ENCODE measurements around the gene FKBP1A. TPM values are rescaled to one million over a fixed set of nuclear protein-coding genes. Genes with fewer than 3 reads are reported as not detected.

The FKBP1A gene
- 119 and 123 TPM in 2 replicates for total RNA-seq

GRCh38 chr20:1392693-1393506 is at the start of gene FKBP1A:
Gene FKBP1A (minus strand): TSS chr20:1393054. CDS start chr20:1392998, 56 bp downstream.

GRCh38 chr20:1328680-1329330 is 64.0 kb downstream of the FKBP1A start, which contains the start of gene SDCBP2:
Gene SDCBP2 (minus strand): TSS chr20:1329139. CDS start chr20:1320416, 8,723 bp downstream.

Other genes starting within 250 kb of the FKBP1A start
- not detected in 2 replicates for gene TMEM74B, start 208.1 kb downstream of the FKBP1A start, total RNA-seq
- gene C20orf202, start 189.6 kb downstream of the FKBP1A start, total RNA-seq: not detected in 2 replicates
- under 0.01 TPM in 1 of 2 replicates, not detected in the other for gene RAD21L1, start 167.0 kb downstream of the FKBP1A start, total RNA-seq
- gene SNPH, start 126.8 kb downstream of the FKBP1A start, total RNA-seq: 6.7 and 9.6 TPM in 2 replicates
- 1.4 and 1.9 TPM in 2 replicates for gene SDCBP2, start 63.9 kb downstream of the FKBP1A start, total RNA-seq
- gene NSFL1C, start 73.8 kb upstream of the FKBP1A start, total RNA-seq: 15.6 and 16.7 TPM in 2 replicates
- not detected in 2 replicates for gene SIRPB2, start 98.4 kb upstream of the FKBP1A start, total RNA-seq
- gene SIRPD, start 164.7 kb upstream of the FKBP1A start, total RNA-seq: not detected in 2 replicates
- gene SIRPB1, start 227.0 kb upstream of the FKBP1A start, total RNA-seq: 0.17 and 0.79 TPM in 2 replicates

Data from bronchial smooth muscle cell (primary cell).